SH-SY5Y (cell line): ENCODE measurements around the gene ZBTB20.

Source experiments
- GATA2 ChIP-seq: IDR thresholded peaks from 2 replicates; pipeline ENCODE4 v1.6.1; 2011; ENCODE audit warnings: mild to moderate bottlenecking, low read depth, low read length
- GATA3 ChIP-seq: IDR thresholded peaks from 2 replicates; pipeline ENCODE4 v1.6.1; 2011; ENCODE audit warnings: low read depth, mild to moderate bottlenecking, low read length, moderate library complexity

DNA sequence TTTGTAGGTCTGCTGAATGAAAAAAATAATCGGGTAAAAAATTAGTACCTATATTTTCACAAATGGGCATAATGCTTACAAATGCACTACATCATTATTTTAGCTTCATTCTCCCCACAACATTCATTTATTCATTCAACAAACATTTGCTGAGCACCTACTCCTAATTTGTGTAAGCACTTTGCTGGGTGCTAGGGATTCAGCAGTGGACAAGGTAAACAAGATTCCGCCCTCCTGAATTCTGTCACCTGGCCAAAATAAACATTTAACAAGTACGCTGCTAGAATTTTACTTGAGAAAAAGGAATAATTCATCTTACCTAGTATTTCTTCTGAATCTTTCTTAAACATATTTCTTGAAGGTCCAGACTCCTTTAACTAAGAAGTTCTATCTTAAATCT is 781.2 kb downstream of the ZBTB20 start:
- no peak for TF ChIP-seq GATA2
- no peak for TF ChIP-seq GATA3
